Osteocyte (in vitro differentiated cells): ENCODE results near the gene TRIM75. TPM values are rescaled to one million over a fixed set of nuclear protein-coding genes. Genes with fewer than 3 reads are reported as not detected.
"Not testable (repeated sequence)": the region's sequence is repeated elsewhere in the genome, so short reads cannot be mapped to it uniquely, and the experiment has no call there.

ENCODE experiments used
- DNase-seq: peaks from one replicate; pipeline ENCODE4 v3.0.0; 2021; ENCODE audit warnings: mixed read lengths; ENCODE audit not compliant: unreplicated experiment; ENCODE audit errors: extremely low spot score
- H3K27ac Mint-ChIP-seq: one replicate; pipeline ENCODE4 v1.8.0; 2021; ENCODE audit warnings: mild to moderate bottlenecking, mixed read lengths; ENCODE audit not compliant: unreplicated experiment
- H3K27me3 Mint-ChIP-seq: one replicate; pipeline ENCODE4 v1.8.0; 2021; ENCODE audit warnings: mixed read lengths; ENCODE audit not compliant: unreplicated experiment
- H3K36me3 Mint-ChIP-seq: one replicate; pipeline ENCODE4 v1.8.0; 2021; ENCODE audit warnings: mixed read lengths; ENCODE audit not compliant: unreplicated experiment
- H3K4me1 Mint-ChIP-seq: one replicate; pipeline ENCODE4 v1.8.0; 2021; ENCODE audit warnings: mixed read lengths; ENCODE audit not compliant: unreplicated experiment
- H3K4me3 Mint-ChIP-seq: one replicate; pipeline ENCODE4 v1.8.0; 2021; ENCODE audit warnings: mild to moderate bottlenecking, moderate library complexity, mixed read lengths; ENCODE audit not compliant: unreplicated experiment
- H3K9me3 Mint-ChIP-seq: one replicate; pipeline ENCODE4 v1.8.0; 2021; ENCODE audit warnings: mixed read lengths; ENCODE audit not compliant: unreplicated experiment
- CTCF ChIP-seq: fragments of 200-600 bp; sonication (generic); IDR thresholded peaks from 2 replicates; pipeline ENCODE4 v1.5.0; 2021; ENCODE audit warnings: antibody characterized with exemption, mild to moderate bottlenecking, moderate library complexity
- total RNA-seq: library from RNA; stranded (reverse); gene quantifications from 2 replicates; pipeline ENCODE4 v1.2.1, GENCODE V29; 2021

The TRIM75 gene
- total RNA-seq, 1 donor from 2014 or later, result not detected

- H3K9me3 Mint-ChIP-seq, result no peaks in the 10 kb centered on the region
- no peaks in the 10 kb centered on the region for H3K4me1 Mint-ChIP-seq
- H3K27ac Mint-ChIP-seq, result no peak overlapping the region
- TF ChIP-seq CTCF, result no peak
- H3K27me3 Mint-ChIP-seq, result no peaks in the 10 kb centered on the region
- H3K36me3 Mint-ChIP-seq, result peaks cover 25% of the 10 kb centered on the region
- DNase-seq, result no peak
- no peak overlapping the region for H3K4me3 Mint-ChIP-seq
Measured at GRCh38 chr4:165088366-165088765, 34.7 kb downstream of the TRIM75 start.

- not testable (repeated sequence) for H3K9me3 Mint-ChIP-seq, H3K27me3 Mint-ChIP-seq, H3K4me1 Mint-ChIP-seq, H3K4me3 Mint-ChIP-seq, H3K27ac Mint-ChIP-seq
- peaks cover 17% of the 10 kb centered on the region for H3K36me3 Mint-ChIP-seq
- DNase-seq, result peak; percentile 38
Measured at GRCh38 chr4:165092187-165092586, 38.5 kb downstream of the TRIM75 start.

GRCh38 chr4:165094873-165095272 is 41.2 kb downstream of the TRIM75 start:
- Mint-ChIP-seq H3K4me1 (no peaks in the 10 kb centered on the region), H3K27ac (no peak overlapping the region), H3K4me3 (no peak overlapping the region), H3K27me3 (no peaks in the 10 kb centered on the region), H3K9me3 (no peaks in the 10 kb centered on the region), H3K36me3 (peaks cover 13% of the 10 kb centered on the region)
- no peak for DNase-seq
- no peak for TF ChIP-seq CTCF

GRCh38 chr4:165095291-165095690 is 41.6 kb downstream of the TRIM75 start:
- H3K27ac Mint-ChIP-seq, result no peak overlapping the region
- peaks cover 13% of the 10 kb centered on the region for H3K36me3 Mint-ChIP-seq
- TF ChIP-seq CTCF, result no peak
- DNase-seq, result no peak
- H3K4me3 Mint-ChIP-seq, result no peak overlapping the region
- no peaks in the 10 kb centered on the region for H3K9me3 Mint-ChIP-seq
- no peaks in the 10 kb centered on the region for H3K27me3 Mint-ChIP-seq
- H3K4me1 Mint-ChIP-seq, result no peaks in the 10 kb centered on the region

GRCh38 chr4:165096776-165097175 is 43.1 kb downstream of the TRIM75 start:
- no peak overlapping the region for H3K4me3 Mint-ChIP-seq
- DNase-seq, result no peak
- H3K36me3 Mint-ChIP-seq, result peaks cover 16% of the 10 kb centered on the region
- H3K27me3 Mint-ChIP-seq, result no peaks in the 10 kb centered on the region
- H3K9me3 Mint-ChIP-seq, result no peaks in the 10 kb centered on the region
- H3K27ac Mint-ChIP-seq, result no peak overlapping the region
- no peaks in the 10 kb centered on the region for H3K4me1 Mint-ChIP-seq
- TF ChIP-seq CTCF, result peak; percentile 66

- Mint-ChIP-seq H3K9me3 (no peaks in the 10 kb centered on the region), H3K36me3 (peaks cover 15% of the 10 kb centered on the region), H3K4me3 (no peak overlapping the region), H3K4me1 (no peaks in the 10 kb centered on the region), H3K27me3 (no peaks in the 10 kb centered on the region), H3K27ac (no peak overlapping the region)
- no peak for TF ChIP-seq CTCF
- no peak for DNase-seq
Measured at GRCh38 chr4:165101641-165102040, 48.0 kb downstream of the TRIM75 start.
